Tibial nerve (tissue), 4 donors: ENCODE data around the gene MS4A18. TPM values are rescaled to one million over a fixed set of nuclear protein-coding genes. Genes with fewer than 3 reads are reported as not detected.

Experiments
- DNase-seq, 2 donors: peaks; one replicate each; pipeline ENCODE4 v3.0.0-alpha.2; 2019; ENCODE audit warnings: low spot score in 2 of 2
- H3K27ac ChIP-seq, 4 donors: fragments of 200-600 bp; sonication (generic) in 3 of 4; one replicate each; pipeline ENCODE4 v1.5.1; 2017 to 2019; ENCODE audit warnings: mild to moderate bottlenecking in 1 of 4
- H3K27me3 ChIP-seq, 2 donors: fragments of 200-600 bp; sonication (generic) in 1 of 2; one replicate each; pipeline versions ENCODE4 v1.5.1 to v1.6.0; 2017 to 2019
- H3K36me3 ChIP-seq, 3 donors: fragments of 200-600 bp; sonication (generic); one replicate each; pipeline ENCODE4 v1.5.1; 2018 to 2019
- H3K4me1 ChIP-seq, 4 donors: fragments of 200-600 bp; sonication (generic) in 3 of 4; one replicate each; pipeline ENCODE4 v1.5.1; 2017 to 2019
- H3K4me3 ChIP-seq, 4 donors: fragments of 200-600 bp; sonication (generic) in 3 of 4; one replicate each; pipeline ENCODE4 v1.5.1; 2017 to 2019; ENCODE audit warnings: mild to moderate bottlenecking in 1 of 4, moderate library complexity in 1 of 4
- H3K9me3 ChIP-seq, 4 donors: fragments of 200-600 bp; sonication (generic) in 3 of 4; one replicate each; pipeline ENCODE4 v1.5.1; 2017 to 2019
- CTCF ChIP-seq, 5 experiments: fragments of 200-600 bp in 3 of 5; fragments of 450-650 bp in 2 of 5; sonication (generic) in 3 of 5; IDR thresholded peaks; one replicate each; pipeline ENCODE4 v1.5.1; 2016 to 2019; ENCODE audit warnings: antibody characterized with exemption in 5 of 5, mild to moderate bottlenecking in 3 of 5, moderate library complexity in 2 of 5
- EP300 ChIP-seq, 2 donors: sonication (generic); formaldehyde crosslinking; IDR thresholded peaks; one replicate each; pipeline ENCODE4 v1.6.1; 2017; ENCODE audit warnings: antibody characterized with exemption in 2 of 2, mild to moderate bottlenecking in 1 of 2
- POLR2A ChIP-seq, 2 donors: fragments of 450-650 bp; IDR thresholded peaks; one replicate each; pipeline ENCODE4 v1.6.1; 2017; ENCODE audit warnings: antibody characterized with exemption in 2 of 2, mild to moderate bottlenecking in 2 of 2, moderate library complexity in 2 of 2
- WGBS, 2 donors: methylation state at CpG; one replicate each; pipeline ENCODE4 v1.1.5; 2018; 5-methylcytosine and 5-hydroxymethylcytosine counted together
- total RNA-seq, 4 donors: library from RNA; depleted of rRNA; stranded (reverse); fragments of >200 nt; gene quantifications; one replicate each; pipeline ENCODE4 v1.1.0, GENCODE V29; 2016

The MS4A18 gene
- total RNA-seq, 4 donors from 2014 or later = not detected

- peak; percentile 78 to 95 for DNase-seq
- TF ChIP-seq EP300 (IDR thresholded peaks at IDR 0.05) = peak in 1 of 2 donors; percentile 27
- no peak for TF ChIP-seq POLR2A (IDR thresholded peaks at IDR 0.05)
- peak; percentile 80 to 87 (median 85) for TF ChIP-seq CTCF (IDR thresholded peaks at IDR 0.05)
- no peaks in the 10 kb centered on the region for H3K36me3 ChIP-seq
- no peaks in the 10 kb centered on the region for H3K9me3 ChIP-seq
- peak overlapping the region in 1 of 4 donors; percentile 14 for H3K27ac ChIP-seq
- peaks cover 0 to 15% (median 0%) of the 10 kb centered on the region in 4 donors for H3K4me1 ChIP-seq
- H3K27me3 ChIP-seq = no peaks in the 10 kb centered on the region
- H3K4me3 ChIP-seq = no peak overlapping the region
- 10 to 11% methylated on average over 15 of the region's 15 CpGs for WGBS, 2 donors
These were observed 51.0 kb downstream of the MS4A18 start for GRCh38 chr11:60775420-60775961.

- H3K4me1 ChIP-seq = peaks cover 0 to 15% (median 0%) of the 10 kb centered on the region in 4 donors
- TF ChIP-seq POLR2A (IDR thresholded peaks at IDR 0.05) (no peak), CTCF (IDR thresholded peaks at IDR 0.05) (no peak), EP300 (IDR thresholded peaks at IDR 0.05) (no peak)
- no peaks in the 10 kb centered on the region for H3K9me3 ChIP-seq
- WGBS, 2 donors = 76 to 92% methylated on average over 2 to 4 of the region's 4 CpGs
- no peak overlapping the region for H3K4me3 ChIP-seq
- H3K36me3 ChIP-seq = no peaks in the 10 kb centered on the region
- no peaks in the 10 kb centered on the region for H3K27me3 ChIP-seq
- no peak overlapping the region for H3K27ac ChIP-seq
- no peak for DNase-seq
These were observed 51.6 kb downstream of the MS4A18 start for GRCh38 chr11:60776167-60776566.

- H3K9me3 ChIP-seq = no peaks in the 10 kb centered on the region
- DNase-seq = no peak
- H3K27me3 ChIP-seq = no peaks in the 10 kb centered on the region
- no peak overlapping the region for H3K4me3 ChIP-seq
- TF ChIP-seq EP300 (IDR thresholded peaks at IDR 0.05) = no peak
- TF ChIP-seq CTCF (IDR thresholded peaks at IDR 0.05) = no peak
- no peak for TF ChIP-seq POLR2A (IDR thresholded peaks at IDR 0.05)
- 35 to 47% methylated on average over 4 of the region's 4 CpGs for WGBS, 2 donors
- no peaks in the 10 kb centered on the region for H3K36me3 ChIP-seq
- H3K4me1 ChIP-seq = peaks cover 0 to 15% (median 0%) of the 10 kb centered on the region in 4 donors
- H3K27ac ChIP-seq = no peak overlapping the region
These were observed 52.6 kb downstream of the MS4A18 start for GRCh38 chr11:60777106-60777505.

GRCh38 chr11:60777572-60777971 lies 53.1 kb downstream of the MS4A18 start:
- no peak overlapping the region for H3K4me3 ChIP-seq
- no peaks in the 10 kb centered on the region for H3K36me3 ChIP-seq
- no peaks in the 10 kb centered on the region for H3K27me3 ChIP-seq
- no peak for DNase-seq
- no peak for TF ChIP-seq POLR2A (IDR thresholded peaks at IDR 0.05)
- no peak for TF ChIP-seq EP300 (IDR thresholded peaks at IDR 0.05)
- no peak for TF ChIP-seq CTCF (IDR thresholded peaks at IDR 0.05)
- H3K27ac ChIP-seq = no peak overlapping the region
- H3K4me1 ChIP-seq = peaks cover 0 to 15% (median 0%) of the 10 kb centered on the region in 4 donors
- no peaks in the 10 kb centered on the region for H3K9me3 ChIP-seq
- 10 to 17% methylated on average over 2 of the region's 2 CpGs for WGBS, 2 donors

GRCh38 chr11:60780065-60780464 lies 55.5 kb downstream of the MS4A18 start:
- peaks cover 0 to 12% (median 0%) of the 10 kb centered on the region in 4 donors for H3K4me1 ChIP-seq
- no peaks in the 10 kb centered on the region for H3K9me3 ChIP-seq
- no peaks in the 10 kb centered on the region for H3K27me3 ChIP-seq
- 88 to 89% methylated on average over 2 of the region's 2 CpGs for WGBS, 2 donors
- H3K36me3 ChIP-seq = no peaks in the 10 kb centered on the region
- TF ChIP-seq CTCF (IDR thresholded peaks at IDR 0.05) (no peak), EP300 (IDR thresholded peaks at IDR 0.05) (no peak), POLR2A (IDR thresholded peaks at IDR 0.05) (no peak)
- no peak overlapping the region for H3K4me3 ChIP-seq
- no peak for DNase-seq
- no peak overlapping the region for H3K27ac ChIP-seq
